Measurements from ENCODE around the gene MYMX.
"Not testable (repeated sequence)": the region's sequence is repeated elsewhere in the genome, so short reads cannot be mapped to it uniquely, and the experiment has no call there.

Gene MYMX

DNA sequence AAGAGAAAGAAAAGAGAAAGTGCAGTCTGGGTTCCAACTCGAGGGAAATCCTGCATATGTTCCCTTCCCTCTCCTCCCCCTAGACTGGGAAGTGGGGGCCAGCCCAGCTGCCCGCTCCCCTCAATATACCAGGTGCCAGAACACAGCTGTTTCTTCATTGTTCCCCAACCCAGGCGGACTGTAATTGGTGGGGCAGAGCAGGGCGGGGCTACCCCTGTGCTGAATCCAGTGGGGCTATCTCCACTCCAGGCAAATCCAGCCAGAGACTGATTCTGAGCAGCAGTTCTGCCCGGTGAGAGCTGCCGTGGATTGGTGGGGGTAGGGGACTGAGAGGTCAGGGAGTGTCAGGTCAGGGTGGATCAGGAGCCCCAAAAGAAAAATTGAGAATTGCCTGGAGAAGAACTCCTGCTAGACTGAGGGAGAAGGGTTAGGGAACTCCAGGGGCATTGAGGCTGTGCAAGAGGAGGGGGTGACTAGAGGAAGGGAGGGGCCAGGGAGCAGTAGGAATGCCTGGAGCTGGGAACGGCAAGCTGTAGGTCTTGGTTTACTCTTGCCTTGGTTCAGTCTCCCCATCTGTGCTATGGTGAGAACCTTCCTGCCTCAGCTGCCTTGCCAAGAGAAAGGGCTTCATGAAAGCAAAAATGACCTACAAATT is at the start of gene MYMX:
TSS of gene MYMX (plus strand) at position 250 of the 655 bp plus-strand sequence. CDS start 546 bp downstream, outside the sequence.
- no peak for DNase-seq

DNA sequence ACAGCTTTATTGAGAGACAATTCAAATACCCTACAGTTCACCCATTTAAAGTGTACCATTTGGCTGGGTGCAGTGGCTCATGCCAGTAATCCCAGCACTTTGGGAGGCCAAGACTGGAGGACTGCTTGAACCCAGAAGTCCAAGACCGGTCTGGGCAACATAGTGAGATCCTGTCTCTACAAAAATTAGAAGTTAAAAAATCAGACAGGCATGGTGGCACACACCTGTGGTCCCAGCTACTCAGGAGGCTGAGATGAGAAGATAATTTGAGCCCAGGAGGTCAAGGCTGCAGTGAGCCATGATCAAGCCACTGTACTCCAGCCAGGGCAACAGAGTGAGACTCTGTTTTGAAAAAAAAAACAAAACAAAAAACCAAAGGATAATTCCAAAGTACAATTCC is 49.2 kb upstream of the MYMX start:
- DNase-seq: no peak

DNA sequence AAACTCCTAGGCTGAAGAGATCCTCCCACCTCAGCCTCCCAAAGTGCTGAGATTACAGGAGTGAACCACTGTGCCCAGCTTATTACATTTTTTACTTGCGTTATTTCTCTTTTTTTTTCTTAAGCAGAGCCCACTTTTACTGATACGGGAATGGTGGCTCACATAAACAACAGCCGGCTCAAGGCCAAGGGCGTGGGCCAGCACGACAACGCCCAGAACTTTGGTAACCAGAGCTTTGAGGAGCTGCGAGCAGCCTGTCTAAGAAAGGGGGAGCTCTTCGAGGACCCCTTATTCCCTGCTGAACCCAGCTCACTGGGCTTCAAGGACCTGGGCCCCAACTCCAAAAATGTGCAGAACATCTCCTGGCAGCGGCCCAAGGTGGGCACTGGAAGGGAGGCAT is 47.6 kb upstream of the MYMX start:
- DNase-seq: no peak

DNA sequence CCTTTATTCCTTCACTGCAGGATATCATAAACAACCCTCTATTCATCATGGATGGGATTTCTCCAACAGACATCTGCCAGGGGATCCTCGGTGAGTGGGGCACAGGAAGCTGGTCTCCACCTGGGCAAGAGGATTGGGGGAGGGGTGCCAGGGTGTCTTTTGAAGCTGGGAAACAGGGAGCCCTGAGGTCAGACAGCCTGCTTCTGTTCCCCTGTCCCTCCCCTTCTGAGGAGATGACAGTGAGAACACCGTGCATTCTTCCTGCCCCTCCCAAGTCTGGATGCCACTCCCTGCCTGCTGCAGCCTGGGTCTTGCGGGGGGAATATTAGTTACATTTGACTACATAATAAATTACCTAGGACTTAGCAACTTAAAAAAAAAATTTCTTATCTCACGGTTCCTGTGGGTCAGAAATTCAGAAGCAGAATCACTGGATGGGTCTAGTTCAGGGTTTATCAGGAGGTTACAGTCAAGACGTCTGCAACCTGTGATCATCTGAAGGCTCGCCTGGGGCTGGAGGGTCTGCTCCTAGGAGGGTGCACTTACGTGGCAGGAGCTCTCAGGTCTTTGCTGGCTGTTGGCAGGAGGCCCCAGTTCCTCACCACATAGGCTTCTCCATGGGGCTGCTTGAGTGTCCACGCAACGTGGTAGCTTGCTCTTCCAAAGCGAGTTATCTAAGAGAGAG is 46.7 kb upstream of the MYMX start:
- DNase-seq: no peak

DNA sequence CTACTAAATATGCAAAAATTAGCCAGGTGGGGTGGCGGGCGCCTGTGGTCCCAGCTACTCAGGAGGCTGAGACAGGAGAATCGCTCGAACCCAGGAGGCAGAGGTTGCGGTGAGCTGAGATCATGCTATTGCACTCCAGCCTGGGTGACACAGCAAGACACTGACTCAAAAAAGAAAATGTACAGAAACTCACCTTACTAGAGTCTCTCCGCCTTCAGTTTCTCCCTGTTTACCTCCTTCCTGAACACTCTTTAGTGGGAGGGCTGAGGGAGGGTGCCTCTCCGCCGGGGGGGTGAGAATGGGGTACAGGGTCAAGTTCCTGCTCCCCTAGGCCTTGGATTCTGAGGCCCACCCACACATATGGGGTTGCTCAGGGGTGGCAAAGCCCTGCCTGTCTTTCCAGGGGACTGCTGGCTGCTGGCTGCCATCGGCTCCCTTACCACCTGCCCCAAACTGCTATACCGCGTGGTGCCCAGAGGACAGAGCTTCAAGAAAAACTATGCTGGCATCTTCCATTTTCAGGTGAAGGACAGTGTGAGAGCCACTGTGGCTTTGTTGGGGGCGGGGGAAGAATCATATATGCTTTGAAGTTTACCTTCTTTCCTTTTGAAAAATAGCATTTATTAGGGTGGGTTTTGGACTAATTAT is 44.7 kb upstream of the MYMX start:
- no peak for DNase-seq

DNA sequence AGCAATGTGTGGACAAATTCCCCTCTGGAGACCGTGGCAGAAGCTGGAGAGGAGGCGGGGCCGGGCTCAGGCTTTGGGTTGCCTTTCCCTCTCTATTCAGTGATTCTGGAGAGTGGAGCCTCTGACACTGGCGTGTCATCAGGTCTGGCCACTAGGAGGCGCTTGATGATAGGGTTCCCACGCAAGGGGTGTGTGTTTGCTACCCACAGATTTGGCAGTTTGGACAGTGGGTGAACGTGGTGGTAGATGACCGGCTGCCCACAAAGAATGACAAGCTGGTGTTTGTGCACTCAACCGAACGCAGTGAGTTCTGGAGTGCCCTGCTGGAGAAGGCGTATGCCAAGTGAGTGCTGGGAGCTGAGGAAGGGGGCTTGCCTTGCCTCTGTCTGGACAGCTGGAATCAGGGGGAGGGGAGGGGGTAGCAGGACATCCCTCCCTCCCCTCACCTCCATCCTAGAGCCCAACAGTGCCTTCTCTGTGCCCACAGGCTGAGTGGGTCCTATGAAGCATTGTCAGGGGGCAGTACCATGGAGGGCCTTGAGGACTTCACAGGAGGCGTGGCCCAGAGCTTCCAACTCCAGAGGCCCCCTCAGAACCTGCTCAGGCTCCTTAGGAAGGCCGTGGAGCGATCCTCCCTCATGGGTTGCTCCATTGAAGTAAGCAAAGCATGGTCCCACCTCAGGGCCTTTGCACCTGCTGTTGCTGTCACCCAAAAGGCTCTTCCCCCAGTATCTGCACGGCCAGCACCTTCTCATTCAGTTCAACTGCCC is 43.8 kb upstream of the MYMX start:
- peak; percentile 88 for DNase-seq

DNA sequence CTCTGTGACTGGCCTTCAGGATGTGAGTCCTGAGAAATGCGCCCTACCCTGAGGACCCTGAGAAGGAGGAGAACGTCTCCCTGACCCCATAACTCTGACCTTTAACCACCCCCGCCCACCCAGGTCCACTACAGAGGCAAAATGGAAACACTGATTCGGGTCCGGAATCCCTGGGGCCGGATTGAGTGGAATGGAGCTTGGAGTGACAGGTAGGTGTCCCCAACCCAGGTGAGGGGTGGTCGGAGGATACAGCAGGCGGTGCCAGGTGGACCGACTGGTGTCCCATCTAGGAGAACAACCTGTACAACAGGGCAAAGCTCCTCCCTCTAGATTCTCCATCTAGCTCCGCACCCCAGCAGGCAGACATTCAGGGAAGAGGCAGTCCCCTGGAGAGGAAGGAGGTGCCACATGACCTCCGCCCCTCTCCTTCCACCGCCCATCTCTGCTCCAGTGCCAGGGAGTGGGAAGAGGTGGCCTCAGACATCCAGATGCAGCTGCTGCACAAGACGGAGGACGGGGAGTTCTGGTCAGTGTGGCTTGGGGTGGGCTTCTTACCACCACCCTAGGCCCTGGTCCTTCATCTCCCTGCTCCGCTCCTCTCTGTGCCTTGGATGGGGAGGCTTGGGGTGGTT is 40.5 kb upstream of the MYMX start:
- no peak for DNase-seq

DNA sequence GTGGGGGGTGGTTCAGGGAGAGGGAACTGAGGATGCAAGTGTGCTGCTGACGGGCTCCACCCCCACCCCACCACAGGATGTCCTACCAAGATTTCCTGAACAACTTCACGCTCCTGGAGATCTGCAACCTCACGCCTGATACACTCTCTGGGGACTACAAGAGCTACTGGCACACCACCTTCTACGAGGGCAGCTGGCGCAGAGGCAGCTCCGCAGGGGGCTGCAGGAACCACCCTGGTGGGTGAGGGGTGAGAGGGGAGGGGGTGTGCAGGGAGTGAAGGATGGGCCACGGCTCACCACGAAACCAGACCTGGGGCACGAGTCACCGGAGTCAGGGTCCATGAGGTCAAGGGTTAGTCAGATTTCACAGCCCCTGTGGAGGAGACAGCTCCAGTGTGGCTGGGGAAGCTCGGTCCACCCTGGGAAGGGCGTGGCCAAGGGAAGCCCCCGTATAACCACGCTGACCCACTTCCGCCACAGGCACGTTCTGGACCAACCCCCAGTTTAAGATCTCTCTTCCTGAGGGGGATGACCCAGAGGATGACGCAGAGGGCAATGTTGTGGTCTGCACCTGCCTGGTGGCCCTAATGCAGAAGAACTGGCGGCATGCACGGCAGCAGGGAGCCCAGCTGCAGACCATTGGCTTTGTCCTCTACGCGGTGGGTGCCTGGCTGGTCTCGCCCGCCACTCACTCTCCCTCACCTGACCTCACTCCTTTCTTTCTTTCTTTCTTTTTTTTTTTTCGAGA is 39.8 kb upstream of the MYMX start:
- peak; percentile 26 for DNase-seq

DNA sequence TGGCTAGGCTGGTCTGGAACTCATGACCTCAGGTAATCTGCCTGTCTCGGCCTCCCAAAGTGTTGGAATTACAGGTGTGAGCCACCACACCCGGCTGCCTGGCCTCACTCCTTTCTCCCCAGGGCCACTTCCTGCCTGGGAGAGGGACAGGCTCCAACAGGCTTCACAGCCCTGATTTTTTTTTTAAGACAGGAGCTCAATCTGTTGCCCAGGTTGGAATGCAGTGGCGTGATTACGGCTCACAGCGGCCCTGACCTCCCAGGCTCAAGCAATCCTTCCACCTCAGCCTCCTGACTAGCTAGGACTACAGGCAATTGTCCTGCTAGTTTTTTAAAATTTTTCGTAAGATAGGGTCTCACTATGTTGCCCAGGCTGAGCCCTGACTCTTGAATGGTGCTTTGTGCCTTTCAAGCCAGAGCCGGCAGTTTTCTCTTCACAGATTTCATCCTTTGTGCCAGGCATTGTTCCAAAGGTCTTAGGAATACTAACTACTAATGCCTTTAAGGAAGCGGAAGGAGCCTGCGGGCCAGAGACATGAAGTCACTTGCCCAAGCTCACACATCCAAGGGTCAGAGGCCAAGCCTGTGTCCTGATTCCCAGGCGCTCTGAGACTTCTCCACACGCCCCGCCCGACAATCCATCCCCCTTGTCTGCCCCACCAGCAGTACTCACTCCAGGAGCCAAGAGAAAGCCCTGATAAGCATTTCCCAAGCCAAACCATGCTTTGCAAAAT is 38.9 kb upstream of the MYMX start:
- DNase-seq: no peak

DNA sequence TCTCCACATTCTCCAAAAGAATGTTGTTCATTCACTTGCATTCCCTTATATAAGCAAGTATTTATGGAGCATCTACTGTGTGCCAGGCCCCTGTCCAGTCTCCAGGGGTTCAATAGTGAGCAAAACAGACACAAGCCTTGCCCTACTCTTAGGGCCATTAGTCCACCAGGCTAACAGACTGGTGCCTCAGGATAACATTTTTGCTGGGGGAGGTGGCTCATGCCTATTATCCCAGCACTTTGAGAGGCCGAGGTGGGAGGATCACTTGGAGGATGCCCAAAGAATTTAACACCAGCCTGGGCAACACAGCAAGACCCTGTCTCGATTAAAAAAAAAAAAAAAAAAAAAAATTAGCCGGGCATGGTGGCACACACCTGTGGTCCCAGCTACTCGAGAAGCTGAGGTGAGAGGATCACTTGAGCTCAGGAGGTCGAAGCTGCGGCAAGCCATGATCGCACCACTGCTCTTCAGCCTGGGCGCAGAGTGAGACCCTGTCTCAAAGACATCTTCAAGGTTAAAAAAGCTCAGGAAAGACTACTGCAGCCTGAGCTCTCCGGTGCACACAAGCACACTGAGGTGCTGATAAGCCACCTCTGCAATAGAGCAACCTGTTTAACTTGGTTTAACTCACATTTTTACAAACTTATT is 38.2 kb upstream of the MYMX start:
- DNase-seq: no peak

DNA sequence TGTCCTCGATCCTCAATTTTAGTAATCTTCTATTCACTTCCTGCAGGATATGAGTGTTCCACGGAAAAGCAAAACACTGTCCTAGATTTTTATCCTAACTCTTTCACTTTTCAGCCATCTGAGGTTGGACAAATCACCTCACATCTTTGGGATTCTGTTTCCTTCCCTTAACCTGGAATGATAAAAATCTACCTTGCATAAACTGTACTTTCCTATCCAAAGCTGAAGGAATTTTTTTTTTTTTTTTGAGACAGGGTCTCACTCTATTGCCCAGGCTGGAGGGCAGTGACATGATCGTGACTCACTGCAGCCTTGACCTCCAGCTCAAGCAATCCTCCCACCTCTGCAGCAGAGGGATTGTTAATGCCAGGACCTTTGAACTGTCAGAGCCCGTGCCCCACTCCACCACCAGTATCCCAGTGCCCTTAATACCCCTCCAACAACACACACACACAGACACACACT is 37.6 kb upstream of the MYMX start:
- DNase-seq: no peak

DNA sequence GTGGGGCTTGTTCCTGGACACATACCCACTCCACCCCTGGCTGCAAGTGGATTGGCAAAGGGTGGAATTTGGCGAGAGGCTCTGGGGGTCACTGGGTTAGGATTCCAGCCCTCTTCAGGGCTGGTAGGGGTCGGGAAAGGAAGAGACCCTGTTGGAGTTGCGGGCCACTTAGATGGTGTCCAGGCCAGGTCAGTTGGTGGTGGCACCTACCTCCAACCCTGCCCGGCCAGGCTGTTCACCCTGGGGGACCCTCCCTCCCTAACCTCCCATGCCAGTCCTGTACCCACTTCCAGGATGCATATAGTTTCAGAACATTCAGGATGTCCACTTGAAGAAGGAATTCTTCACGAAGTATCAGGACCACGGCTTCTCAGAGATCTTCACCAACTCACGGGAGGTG is 37.1 kb upstream of the MYMX start:
- no peak for DNase-seq

DNA sequence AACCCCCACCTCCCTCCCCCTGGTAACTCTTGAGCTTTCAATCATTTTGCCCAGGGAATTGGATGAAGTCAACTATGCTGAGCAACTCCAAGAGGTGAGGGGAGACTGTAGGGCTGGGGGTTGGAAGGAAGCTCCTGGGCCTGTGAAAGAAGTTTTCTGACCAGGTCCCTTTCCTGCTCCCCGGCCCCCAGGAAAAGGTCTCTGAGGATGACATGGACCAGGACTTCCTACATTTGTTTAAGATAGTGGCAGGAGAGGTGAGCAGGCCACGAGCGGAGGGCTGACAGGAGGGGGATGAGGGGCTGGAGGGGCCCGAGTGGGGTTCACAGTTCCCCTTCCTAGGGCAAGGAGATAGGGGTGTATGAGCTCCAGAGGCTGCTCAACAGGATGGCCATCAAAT is 36.3 kb upstream of the MYMX start:
- DNase-seq: no peak

DNA sequence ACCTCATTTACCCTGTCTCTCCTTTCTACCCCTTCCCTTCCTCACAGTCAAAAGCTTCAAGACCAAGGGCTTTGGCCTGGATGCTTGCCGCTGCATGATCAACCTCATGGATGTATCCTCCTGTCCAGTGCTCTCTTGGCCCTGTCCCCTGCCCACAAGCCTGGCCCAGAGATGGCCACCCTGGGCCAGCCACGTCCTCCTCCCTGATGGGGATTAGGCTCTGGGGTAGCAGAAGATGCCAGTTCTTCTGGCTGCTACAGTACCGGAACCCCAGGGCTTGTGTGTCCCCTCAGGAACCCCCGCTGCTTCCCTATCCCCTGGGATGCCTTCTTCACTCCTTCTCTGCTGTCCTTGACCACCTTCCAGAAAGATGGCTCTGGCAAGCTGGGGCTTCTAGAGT is 35.8 kb upstream of the MYMX start:
- no peak for DNase-seq

DNA sequence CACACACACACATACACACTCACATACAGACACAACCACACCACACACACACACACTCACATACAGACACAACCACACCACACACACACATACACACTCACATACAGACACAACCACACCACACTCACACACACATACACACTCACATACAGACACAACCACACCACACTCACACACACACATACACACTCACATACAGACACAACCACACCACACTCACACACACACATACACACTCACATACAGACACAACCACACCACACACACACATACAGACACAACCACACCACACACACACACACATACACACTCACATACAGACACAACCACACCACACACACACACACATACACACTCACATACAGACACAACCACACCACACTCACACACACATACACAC is 34.9 kb upstream of the MYMX start:
- not testable (repeated sequence) for DNase-seq

DNA sequence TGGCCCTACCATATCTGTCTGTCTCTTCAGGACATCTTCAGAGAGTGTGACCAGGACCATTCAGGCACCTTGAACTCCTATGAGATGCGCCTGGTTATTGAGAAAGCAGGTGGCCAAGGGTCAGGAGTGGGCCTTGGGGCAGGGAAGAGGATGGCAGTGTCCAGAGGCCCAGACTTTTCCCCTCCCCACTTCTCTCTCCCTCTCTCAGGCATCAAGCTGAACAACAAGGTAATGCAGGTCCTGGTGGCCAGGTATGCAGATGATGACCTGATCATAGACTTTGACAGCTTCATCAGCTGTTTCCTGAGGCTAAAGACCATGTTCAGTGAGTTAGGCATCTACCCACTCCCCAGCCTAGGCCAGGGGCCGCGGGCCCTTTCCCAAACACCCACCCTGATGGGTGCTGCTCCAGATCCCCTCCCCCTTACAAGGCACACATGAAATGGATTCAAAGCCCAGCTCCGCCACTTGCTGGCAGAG is 33.8 kb upstream of the MYMX start:
- no peak for DNase-seq

DNA sequence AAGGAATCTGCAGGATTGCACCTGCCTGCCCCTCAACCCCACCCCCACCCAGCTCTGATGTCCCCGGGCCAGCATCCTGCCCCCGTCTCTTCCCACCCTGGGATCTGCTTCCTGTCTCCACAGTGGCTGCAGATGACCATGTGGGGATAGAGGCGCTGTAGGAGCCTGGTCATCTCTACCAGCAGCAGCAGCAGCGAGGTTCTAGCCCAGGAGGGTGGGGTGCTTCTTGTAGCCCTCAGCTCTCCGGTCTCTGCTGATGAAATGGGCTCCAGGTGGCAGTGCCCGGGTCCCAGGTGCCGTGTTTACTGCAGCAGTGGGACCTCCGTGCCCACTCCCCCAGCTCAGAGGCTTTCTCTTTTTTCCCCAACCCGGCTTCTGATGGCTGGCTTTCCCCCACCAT is 32.9 kb upstream of the MYMX start:
- DNase-seq: no peak

DNA sequence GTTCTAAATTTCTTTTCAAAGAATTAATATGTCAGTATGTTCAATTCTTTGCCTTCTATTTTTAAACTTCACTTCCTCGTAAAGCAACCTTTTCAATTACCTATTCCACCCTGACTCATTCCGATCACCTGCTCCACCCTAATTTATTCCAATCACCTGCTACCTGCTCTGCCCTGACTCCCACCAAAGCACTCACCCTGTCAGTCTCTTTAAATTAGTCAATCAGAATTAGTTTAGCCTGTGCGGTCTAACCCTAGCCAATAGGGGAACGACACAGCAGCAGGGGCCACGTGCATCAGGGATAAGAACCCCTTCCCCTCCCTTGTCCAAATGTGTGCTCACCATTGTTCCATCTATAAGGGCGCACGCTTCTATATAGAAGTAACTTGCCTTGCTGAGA is 31.4 kb upstream of the MYMX start:
- DNase-seq: not testable (repeated sequence)

DNA sequence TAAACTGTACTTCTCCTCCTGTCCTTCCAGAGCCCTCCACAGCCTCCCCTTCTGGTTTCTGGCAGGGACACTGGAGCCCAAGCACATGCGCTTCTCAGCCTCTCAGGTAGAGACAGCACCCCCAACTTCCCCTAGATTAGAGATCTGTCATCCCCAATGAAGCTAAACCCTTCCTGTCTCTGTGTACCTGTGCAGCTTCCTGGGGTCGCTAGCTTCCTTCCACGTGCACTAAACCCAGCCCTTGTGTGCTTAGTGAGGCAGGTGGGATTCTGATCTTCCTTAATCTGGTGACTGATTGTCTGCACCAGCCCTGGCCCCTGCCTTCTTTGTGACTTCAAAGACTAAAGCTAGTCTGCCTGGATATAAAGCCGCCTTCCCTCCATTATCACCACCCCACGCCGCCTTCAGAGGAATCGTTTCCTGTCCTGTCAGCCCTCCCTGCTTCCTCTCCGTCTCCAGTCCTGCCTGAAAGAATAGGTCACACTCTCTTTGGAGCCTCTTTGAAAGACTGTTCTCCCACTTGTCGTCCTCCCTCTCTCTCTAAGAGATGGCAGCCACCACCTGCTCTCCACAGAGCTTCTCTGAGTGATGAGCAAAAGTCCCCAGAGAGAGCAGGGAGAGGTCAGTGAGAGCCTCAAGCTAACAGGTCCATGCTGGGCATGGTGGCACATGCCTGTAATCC is 30.6 kb upstream of the MYMX start:
- DNase-seq: no peak

DNA sequence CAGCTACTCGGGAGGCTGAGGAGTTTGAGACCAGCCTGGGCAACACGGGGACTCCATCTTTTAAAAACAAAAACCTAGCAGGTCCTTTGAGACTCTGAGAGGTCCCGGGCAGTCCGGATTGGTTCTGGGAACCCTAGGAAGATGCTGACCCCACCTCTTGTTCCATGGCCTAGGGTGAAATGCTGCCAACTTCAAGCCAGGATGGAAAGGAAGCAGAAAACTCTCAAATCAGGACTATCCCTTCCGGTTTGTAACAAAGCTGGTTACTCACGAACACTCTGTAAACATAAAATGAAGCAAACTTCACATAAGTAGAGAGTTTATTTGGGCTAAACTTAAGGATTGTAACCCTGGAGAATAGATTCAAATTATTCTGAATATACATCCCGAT is 30.1 kb upstream of the MYMX start:
- no peak for DNase-seq

Measured in stimulated activated CD4-positive, alpha-beta T cell treated with anti-CD3 and anti-CD28 coated beads, Interleukin-15, amount 100 ng/mL, for 24 hours (primary cell).